HG03565 (cell line): ENCODE results near the gene PPM1H.
"Not testable (repeated sequence)": the region's sequence is repeated elsewhere in the genome, so short reads cannot be mapped to it uniquely, and the experiment has no call there.

ENCODE experiments used
- ATAC-seq: cut with Tn5 transposase; IDR thresholded peaks from one replicate; pipeline ENCODE4 v1.9.1; 2021; ENCODE audit warnings: mild to moderate bottlenecking, moderate library complexity; ENCODE audit not compliant: unreplicated experiment

Gene PPM1H

DNA sequence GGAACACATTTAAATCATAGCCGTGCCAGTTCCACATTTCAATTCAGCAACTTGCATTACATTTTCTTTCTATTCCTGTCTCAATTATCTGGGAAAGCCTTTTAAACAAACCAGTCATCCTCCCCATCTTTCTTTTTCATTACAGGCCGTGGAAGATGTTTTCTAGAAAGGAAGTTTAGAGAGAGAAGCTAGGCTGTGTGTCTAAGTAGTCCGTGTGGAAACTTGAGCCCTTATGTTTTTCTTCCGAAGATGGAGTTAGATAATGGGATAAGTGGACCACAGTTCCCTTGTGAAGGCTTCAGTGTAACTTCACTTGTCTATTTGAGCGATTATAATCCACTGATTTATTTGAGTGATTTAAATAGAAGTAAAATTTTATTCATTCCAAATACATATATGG, 12.4 kb upstream of the PPM1H start:
- no peak for ATAC-seq

DNA sequence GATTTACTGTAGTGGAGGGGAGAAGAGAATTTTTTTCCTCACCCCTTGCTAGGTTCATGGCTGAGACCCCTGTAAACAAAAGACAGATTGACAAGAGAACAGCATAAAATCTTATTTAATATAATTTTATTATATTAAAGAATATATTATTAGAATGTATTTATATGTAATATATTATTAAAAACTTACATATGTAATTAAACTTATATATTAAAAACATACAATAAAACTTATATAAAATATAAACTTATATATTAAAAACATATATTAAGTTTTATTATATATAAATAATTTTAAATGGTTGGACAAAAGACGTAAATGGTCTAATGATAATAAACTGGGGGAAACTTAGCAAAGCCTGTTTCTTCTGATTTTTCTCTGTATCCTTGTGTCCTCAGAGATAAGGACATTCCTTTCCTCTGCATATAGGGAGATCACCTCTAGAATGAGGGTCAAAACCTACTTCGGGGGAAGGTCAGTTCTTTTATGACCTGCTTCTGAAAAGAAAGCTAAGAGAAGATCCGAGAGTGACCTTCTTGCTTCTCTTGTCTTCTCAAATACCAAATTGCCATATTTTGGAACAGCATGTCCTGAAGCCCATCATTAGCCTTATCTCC, 8.9 kb upstream of the PPM1H start:
- no peak for ATAC-seq

GRCh38 chr12:62942316-62942715, 7.4 kb upstream of the PPM1H start:
- not testable (repeated sequence) for ATAC-seq

- peak; percentile 33 for ATAC-seq
Observed at GRCh38 chr12:62934239-62934798, 631 bp downstream of the PPM1H start.

GRCh38 chr12:62933602-62934238, 1.2 kb downstream of the PPM1H start:
- ATAC-seq = no peak

GRCh38 chr12:62933220-62933601, 1.7 kb downstream of the PPM1H start:
- ATAC-seq = no peak

DNA sequence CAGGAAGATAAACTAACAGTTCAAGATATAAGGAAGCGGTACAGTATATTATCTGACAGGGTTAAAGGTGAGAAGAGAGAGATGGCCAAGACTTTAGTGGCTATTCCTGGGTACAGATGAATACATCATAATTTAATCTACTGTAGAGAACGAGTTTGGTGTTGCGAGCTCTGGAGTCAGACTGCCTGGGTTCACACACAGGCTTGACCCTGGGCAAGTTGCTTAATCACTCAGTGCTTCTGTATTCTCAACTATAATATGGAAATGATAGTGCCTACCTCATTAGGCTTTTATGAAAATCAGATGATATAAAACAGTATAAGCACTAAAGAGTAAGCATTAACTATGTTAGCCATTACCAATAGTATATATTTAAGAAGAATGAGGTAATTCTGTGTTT, 3.5 kb downstream of the PPM1H start:
- ATAC-seq = no peak

DNA sequence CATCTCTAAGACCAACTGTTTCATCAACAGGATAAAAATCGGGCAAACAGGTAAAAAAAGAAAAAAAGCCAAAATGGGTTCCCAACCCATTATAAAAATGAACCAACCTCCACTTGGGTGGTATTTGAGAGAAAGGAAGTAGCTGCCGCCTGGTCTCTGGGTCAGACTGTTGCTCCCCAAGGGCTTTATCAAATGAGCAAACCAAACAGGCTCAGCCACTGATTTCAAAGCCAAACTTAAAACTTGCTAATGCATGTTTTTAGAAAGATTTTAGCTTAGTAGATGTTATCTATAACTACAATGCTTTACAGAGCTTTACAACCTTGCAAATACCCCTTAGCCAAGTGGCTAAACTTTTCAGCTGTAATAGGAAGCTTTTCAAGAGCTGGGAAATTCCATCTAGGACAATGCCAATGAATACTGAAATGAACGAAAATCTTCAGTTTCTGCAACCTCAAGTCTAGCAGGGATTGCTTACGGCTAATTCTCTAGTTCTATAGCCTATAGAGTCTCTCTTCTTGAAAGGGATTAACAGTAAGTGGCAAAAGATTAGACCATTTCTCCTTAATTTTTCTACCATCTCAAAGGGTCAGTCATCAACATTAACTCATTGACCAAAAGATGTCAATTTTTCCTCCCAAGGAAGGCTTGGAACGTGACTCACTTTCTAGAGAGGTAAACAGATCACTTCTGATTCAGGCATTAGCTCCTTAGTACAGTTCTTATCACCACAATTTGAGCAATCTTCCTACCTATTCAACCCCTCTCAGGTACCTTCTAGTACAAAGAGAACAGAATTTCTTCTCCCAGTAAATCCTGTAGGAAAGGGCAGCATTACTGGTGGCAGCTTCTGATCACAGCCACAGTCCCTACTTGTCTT, 4.2 kb downstream of the PPM1H start:
- ATAC-seq = no peak

DNA sequence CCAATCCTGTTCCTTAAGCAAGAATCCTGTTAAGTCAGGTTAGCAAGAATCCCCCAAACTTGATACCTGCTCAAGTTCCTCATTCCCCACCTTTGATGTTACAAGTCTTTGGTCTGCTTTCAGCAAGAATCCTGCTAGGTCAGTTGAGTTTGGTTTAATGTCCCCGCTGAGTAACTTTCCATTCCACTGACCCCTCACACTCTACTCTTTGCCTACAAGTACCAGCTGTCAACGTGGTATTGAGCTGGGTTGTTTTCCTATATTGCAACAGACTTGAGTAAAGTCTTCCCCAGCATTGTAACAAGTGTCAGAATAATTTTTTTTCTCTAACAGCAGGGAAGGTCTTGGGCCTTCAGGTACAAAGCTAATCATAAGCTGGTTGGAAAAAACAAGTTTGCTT, 6.3 kb downstream of the PPM1H start:
- no peak for ATAC-seq

DNA sequence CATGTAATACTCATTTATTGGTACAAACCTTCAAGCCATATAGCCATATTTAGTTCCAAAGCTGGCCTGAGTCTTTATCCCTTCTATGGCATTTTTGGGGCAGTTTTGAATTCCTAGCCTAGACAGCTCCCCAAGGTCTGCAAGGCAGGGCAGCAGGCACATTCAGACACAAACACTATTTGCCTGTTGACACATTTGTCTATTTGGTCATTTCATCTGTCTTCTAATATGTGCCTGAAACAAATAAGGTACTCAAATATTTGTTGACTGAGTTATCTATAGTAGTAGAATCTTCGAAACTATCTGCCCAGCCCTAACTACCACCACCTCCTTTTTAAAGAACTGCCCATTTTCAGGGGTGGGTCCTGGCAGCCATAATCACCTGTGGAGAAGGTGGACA, 9.3 kb downstream of the PPM1H start:
- ATAC-seq = no peak

DNA sequence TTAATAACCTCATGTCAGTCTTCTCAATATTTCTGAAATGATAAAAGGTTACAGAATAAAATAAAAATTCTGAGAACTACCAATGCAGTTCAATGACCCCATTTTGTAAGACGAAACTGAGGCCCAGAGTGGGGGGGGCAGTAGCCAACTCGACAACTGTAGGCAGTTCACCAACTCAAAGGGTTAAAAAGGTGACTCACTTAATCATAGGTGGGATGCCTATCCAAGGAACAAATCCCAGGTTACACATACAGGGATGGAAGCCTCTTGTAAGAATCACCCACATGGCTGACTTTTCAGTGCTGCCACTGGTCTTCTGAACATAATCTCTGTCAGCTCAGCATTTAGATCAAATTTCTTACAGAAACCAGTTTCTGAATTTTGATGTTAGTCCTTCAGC, 10.9 kb downstream of the PPM1H start:
- ATAC-seq = no peak

DNA sequence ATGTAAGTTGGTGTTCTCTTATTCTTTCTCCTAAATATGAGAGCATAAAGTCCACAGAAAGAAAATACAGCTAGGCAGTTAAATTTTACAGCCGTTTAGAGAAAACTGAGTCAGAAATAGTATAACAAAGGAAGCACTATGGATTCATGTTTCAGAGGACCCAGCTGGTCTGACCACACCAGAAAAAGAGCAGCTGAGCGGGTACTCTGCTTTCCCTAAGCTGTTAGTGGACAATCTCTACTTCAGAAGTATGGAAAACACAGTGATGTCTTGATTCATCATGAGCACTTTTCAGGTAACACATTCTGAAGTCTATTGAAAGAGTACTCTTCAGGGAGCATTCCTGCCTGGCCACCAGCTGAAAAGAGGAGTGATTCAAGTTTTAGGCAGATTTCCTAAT, 12.4 kb downstream of the PPM1H start:
- no peak for ATAC-seq

DNA sequence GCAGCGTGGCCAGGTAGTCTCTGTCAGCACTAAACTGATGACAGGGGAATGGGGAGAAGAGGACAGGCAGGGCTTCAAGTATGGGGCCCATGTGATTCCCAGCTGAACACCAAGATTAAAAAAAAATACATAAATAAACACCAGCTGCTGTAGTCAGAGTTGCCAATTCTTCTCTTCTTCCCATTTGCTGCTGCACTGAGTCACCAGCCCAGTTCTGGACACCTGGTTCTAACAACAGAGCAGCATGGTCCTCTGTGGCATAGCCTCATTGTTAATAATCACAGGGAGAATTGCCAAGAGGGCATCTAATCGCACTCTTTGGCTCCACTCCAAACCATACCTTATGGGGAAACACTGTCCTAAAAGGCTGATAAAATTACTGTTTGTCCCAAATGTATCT, 15.1 kb downstream of the PPM1H start:
- no peak for ATAC-seq

GRCh38 chr12:62917926-62918325, 17.0 kb downstream of the PPM1H start:
- ATAC-seq = no peak

DNA sequence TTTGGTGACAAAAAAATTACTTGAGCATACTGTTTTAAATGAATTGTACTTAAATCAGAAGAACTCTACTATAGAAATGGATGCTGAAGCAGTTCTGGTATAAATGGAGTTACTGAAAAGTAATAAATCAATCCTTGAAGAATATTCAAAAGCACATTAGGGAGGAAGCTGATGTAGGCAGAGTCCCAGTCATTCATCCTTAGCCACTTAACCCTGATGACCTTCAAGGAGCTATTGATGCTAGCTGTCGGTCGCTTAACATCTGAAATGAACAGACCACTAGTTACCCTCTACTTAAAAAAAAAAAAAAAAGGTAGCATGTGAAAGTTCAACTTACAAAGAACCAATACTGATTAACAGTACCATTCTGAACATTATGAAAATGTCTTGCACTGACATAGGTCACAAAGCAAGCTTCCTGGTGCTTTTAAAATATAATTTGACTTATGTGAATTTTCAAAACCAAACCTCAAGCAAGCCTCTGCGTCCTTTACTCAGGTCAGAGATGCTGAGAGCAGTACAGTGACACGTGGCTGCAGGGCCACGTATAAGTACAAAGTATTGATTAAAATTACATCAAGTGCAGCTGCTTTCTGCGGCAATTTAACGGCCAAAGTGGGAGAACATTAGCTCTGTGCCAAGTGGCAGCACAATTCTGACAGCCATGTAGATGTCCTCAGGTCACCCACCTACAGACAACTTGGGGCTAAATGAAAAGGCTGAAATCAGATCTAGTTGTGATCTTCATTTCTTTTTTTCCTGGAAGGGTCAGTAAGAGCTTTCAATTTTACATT, 18.1 kb downstream of the PPM1H start:
- no peak for ATAC-seq

GRCh38 chr12:62915204-62915529, 19.8 kb downstream of the PPM1H start:
- ATAC-seq = no peak

GRCh38 chr12:62914443-62915203, 20.3 kb downstream of the PPM1H start:
- no peak for ATAC-seq

- no peak for ATAC-seq
Observed at GRCh38 chr12:62913380-62913779, 21.6 kb downstream of the PPM1H start.

- no peak for ATAC-seq
Observed at GRCh38 chr12:62912644-62913043, 22.3 kb downstream of the PPM1H start.

DNA sequence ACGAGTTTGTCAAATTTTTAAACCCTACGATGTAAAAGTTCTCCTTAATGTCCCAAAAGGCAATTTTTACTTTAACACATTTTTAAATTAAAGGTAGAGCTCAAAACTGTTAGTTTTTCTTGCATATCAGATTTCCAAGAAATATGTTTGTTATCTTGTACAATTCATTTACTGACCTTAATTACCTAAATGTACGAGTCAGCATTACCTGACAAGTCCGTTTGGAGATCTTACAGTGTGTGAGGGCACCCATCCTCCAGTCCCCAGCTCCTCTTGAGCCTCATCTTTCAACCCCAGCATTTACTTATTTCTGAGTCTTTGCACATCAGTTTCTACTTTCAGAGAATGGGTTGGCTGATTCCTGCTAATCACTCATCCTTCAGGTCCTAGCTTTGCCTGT, 23.7 kb downstream of the PPM1H start:
- ATAC-seq = no peak
